Right lobe of liver (tissue), 4 donors: ENCODE measurements around the gene OR2T8.

Source experiments
- CTCF ChIP-seq, 4 donors: fragments of 200-600 bp in 3 of 4; fragments of 450-650 bp in 1 of 4; IDR thresholded peaks; one replicate each; pipeline versions ENCODE4 v1.5.1 to v1.8.0; 2016 to 2022; ENCODE audit warnings: antibody characterized with exemption in 4 of 4, mild to moderate bottlenecking in 2 of 4
- POLR2A ChIP-seq: fragments of 450-650 bp; IDR thresholded peaks from one replicate; pipeline ENCODE4 v1.6.1; 2017; ENCODE audit warnings: antibody characterized with exemption, mild to moderate bottlenecking
- donor health status: DM: no; HTN: no; CAD: no.
- donor health status: DM: no; HTN: no; CAD: no.
- donor health status: DM: no; HTN: yes; CAD: no.

GRCh38 chr1:247966532-247967204, 46.6 kb downstream of the OR2T8 start:
- TF ChIP-seq CTCF (IDR thresholded peaks at IDR 0.05) (no peak), POLR2A (no peak)
